ENCODE results near the gene SULT2A1.

DNA sequence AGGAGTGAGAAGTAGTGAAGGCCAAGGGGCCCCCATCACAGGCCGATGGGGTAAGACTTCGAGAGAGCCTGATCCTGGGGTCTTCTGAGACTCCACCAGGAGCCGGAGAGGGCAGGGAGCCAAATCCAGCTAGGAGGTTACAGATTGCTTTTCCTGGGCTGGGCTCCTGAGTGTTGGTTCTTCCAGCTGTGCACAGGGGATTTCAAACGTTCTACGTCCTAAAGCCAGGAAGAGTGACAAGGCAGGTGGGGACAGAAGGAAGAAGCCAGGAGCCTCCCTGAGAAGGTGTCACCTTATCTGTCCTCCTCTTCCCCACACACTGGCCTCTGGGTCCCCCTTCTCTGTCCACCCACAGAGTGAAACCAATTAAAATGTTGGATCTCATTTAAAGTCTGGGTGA, 43.2 kb downstream of the SULT2A1 start:
- no peak for TF ChIP-seq POLR2AphosphoS5 (IDR thresholded peaks at IDR 0.05; ENCODE audit: borderline replicate concordance, low read depth, low read length)
- no peak for TF ChIP-seq EZH2 (IDR thresholded peaks at IDR 0.05)
